Hepatocyte (in vitro differentiated cells): ENCODE results near the gene TGM2. TPM values are rescaled to one million over a fixed set of nuclear protein-coding genes. Genes with fewer than 3 reads are reported as not detected.
A peak's percentile ranks its signal among the peaks of the same experiment; 100 is the strongest.

Source experiments
- DNase-seq: peaks from one replicate; pipeline ENCODE4 v3.0.0-alpha.2; 2016; ENCODE audit warnings: low spot score
- H2AFZ ChIP-seq: fragments of 200-600 bp; sonication (generic); 2 replicates; pipeline ENCODE4 v1.6.0; 2016; ENCODE audit warnings: antibody characterized with exemption, mild to moderate bottlenecking
- H3K27ac ChIP-seq: fragments of 200-600 bp; sonication (generic); 2 replicates; pipeline ENCODE4 v1.5.1; 2016; ENCODE audit warnings: mild to moderate bottlenecking
- H3K27me3 ChIP-seq: fragments of 200-600 bp; sonication (generic); 2 replicates; pipeline ENCODE4 v1.6.1; 2016
- H3K36me3 ChIP-seq: fragments of 200-600 bp; sonication (generic); replicated peaks from 2 replicates; pipeline ENCODE4 v1.5.1; 2016; ENCODE audit warnings: low read depth; ENCODE audit not compliant: insufficient read depth
- H3K4me1 ChIP-seq: fragments of 200-600 bp; sonication (generic); 2 replicates; pipeline ENCODE4 v1.5.1; 2016; ENCODE audit warnings: mild to moderate bottlenecking, moderate library complexity; ENCODE audit not compliant: insufficient read depth
- H3K4me2 ChIP-seq: fragments of 200-600 bp; sonication (generic); 2 replicates; pipeline ENCODE4 v1.6.0; 2016
- H3K4me3 ChIP-seq: fragments of 200-600 bp; sonication (generic); 2 replicates; pipeline ENCODE4 v1.5.1; 2016; ENCODE audit warnings: mild to moderate bottlenecking
- H3K79me2 ChIP-seq: fragments of 200-600 bp; sonication (generic); 2 replicates; pipeline ENCODE4 v1.6.0; 2017; ENCODE audit warnings: mild to moderate bottlenecking
- H3K9me2 ChIP-seq: fragments of 200-600 bp; sonication (generic); replicated peaks from 2 replicates; pipeline ENCODE4 v1.6.0; 2017; ENCODE audit warnings: mild to moderate bottlenecking; ENCODE audit not compliant: insufficient read depth
- H3K9me3 ChIP-seq: fragments of 200-600 bp; sonication (generic); 2 replicates; pipeline ENCODE4 v1.5.1; 2016; ENCODE audit warnings: low read depth, mild to moderate bottlenecking
- H4K20me1 ChIP-seq: fragments of 200-600 bp; sonication (generic); 2 replicates; pipeline ENCODE4 v1.6.0; 2016; ENCODE audit warnings: mild to moderate bottlenecking; ENCODE audit not compliant: insufficient read depth, poor library complexity, severe bottlenecking
- CTCF ChIP-seq: fragments of 200-600 bp; sonication (generic); IDR thresholded peaks from 2 replicates; pipeline ENCODE4 v1.5.1; 2016; ENCODE audit warnings: antibody characterized with exemption, mild to moderate bottlenecking; ENCODE audit not compliant: poor library complexity
- EZH2 ChIP-seq: fragments of 200-600 bp; sonication (generic); IDR thresholded peaks from 2 replicates; pipeline ENCODE4 v1.6.1; 2016; ENCODE audit warnings: antibody characterized with exemption, mild to moderate bottlenecking, borderline replicate concordance
- EZH2phosphoT487 ChIP-seq: fragments of 200-600 bp; sonication (generic); IDR thresholded peaks from one replicate; pipeline ENCODE4 v1.6.1; 2018; ENCODE audit warnings: antibody characterized with exemption, mild to moderate bottlenecking, low read depth, moderate library complexity; ENCODE audit not compliant: unreplicated experiment, severe bottlenecking
- WGBS: methylation state at CpG from one replicate; pipeline ENCODE4 v1.1.6; 2016; ENCODE audit warnings: low lambda C conversion rate; ENCODE audit errors: missing lambda C conversion rate; 5-methylcytosine and 5-hydroxymethylcytosine counted together
- polyA plus RNA-seq: library from polyadenylated mRNA; unstranded; fragments of >200 nt; fragmentation: Nextera tagmentation; extraction: Ambion mirVana; gene quantifications from 2 replicates; pipeline ENCODE4 v1.2.1, GENCODE V29; 2016
- total RNA-seq: library from RNA; depleted of rRNA; stranded (reverse); fragments of >200 nt; gene quantifications from 2 replicates; pipeline ENCODE4 v1.2.3, GENCODE V29; 2014

TGM2 gene
- total and polyA plus RNA-seq, 2 experiments from 2014 or later, result 85.8 to 133 TPM

- Histone ChIP-seq H3K9me2 (no peaks in the 10 kb centered on the region), H2AFZ (no peak overlapping the region), H3K27ac (peak overlapping the region; percentile 63), H3K9me3 (no peaks in the 10 kb centered on the region), H3K4me2 (no peak overlapping the region), H4K20me1 (no peaks in the 10 kb centered on the region), H3K79me2 (no peaks in the 10 kb centered on the region), H3K4me3 (no peak overlapping the region), H3K27me3 (no peaks in the 10 kb centered on the region), H3K36me3 (no peaks in the 10 kb centered on the region), H3K4me1 (peaks cover 28% of the 10 kb centered on the region)
- no peak for DNase-seq
- no peak for TF ChIP-seq EZH2
- no peak for TF ChIP-seq EZH2phosphoT487
- TF ChIP-seq CTCF, result no peak
- WGBS, result 87% methylated on average over 14 of the region's 14 CpGs
Measured at GRCh38 chr20:38157635-38158495, 7.2 kb downstream of the TGM2 start.

GRCh38 chr20:38156888-38157634 lies 8.0 kb downstream of the TGM2 start:
- H3K79me2 ChIP-seq, result no peaks in the 10 kb centered on the region
- H3K4me3 ChIP-seq, result no peak overlapping the region
- no peak overlapping the region for H3K4me2 ChIP-seq
- peaks cover 35% of the 10 kb centered on the region for H3K4me1 ChIP-seq
- H3K9me3 ChIP-seq, result no peaks in the 10 kb centered on the region
- peak overlapping the region; percentile 12 for H3K27ac ChIP-seq
- no peaks in the 10 kb centered on the region for H3K9me2 ChIP-seq
- no peaks in the 10 kb centered on the region for H3K27me3 ChIP-seq
- H2AFZ ChIP-seq, result no peak overlapping the region
- H3K36me3 ChIP-seq, result no peaks in the 10 kb centered on the region
- no peaks in the 10 kb centered on the region for H4K20me1 ChIP-seq
- DNase-seq, result no peak
- 76% methylated on average over 11 of the region's 11 CpGs for WGBS
- no peak for TF ChIP-seq EZH2phosphoT487
- TF ChIP-seq EZH2, result no peak
- TF ChIP-seq CTCF, result no peak

DNA sequence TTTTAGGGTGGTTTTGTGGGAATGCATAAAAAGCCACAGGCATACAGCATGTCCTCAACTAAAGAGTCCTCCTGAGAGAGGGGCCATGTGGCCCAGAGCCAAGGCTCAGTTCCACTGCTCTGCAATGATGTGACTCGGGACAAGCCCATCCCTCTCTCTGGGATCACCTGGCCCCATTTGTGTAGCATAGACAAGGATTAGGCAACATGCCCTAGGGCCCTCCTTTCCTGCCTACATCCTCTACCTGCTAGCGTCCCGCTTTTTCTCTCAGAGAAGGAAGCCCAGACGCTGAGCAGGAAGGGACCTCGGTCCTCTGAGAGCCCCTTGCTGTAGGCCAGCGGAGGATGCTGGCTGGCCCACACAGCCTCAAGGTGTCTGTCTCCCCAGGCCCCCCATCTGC lies 8.8 kb downstream of the TGM2 start:
- no peak overlapping the region for H3K4me2 ChIP-seq
- H2AFZ ChIP-seq, result no peak overlapping the region
- H4K20me1 ChIP-seq, result no peaks in the 10 kb centered on the region
- no peak for TF ChIP-seq EZH2phosphoT487
- no peak for TF ChIP-seq CTCF
- TF ChIP-seq EZH2, result no peak
- no peak for DNase-seq
- no peak overlapping the region for H3K27ac ChIP-seq
- no peaks in the 10 kb centered on the region for H3K9me2 ChIP-seq
- H3K27me3 ChIP-seq, result no peaks in the 10 kb centered on the region
- H3K4me3 ChIP-seq, result no peak overlapping the region
- no peaks in the 10 kb centered on the region for H3K9me3 ChIP-seq
- H3K79me2 ChIP-seq, result no peaks in the 10 kb centered on the region
- peaks cover 41% of the 10 kb centered on the region for H3K4me1 ChIP-seq
- WGBS, result 97% methylated on average over 6 of the region's 6 CpGs
- H3K36me3 ChIP-seq, result no peaks in the 10 kb centered on the region
